Cerebellar cortex (tissue), 1 donor: ENCODE measurements around the gene ITGB5.
"Not testable (repeated sequence)": the region's sequence is repeated elsewhere in the genome, so short reads cannot be mapped to it uniquely, and the experiment has no call there.

Experiments used
- DNase-seq: peaks from one replicate; pipeline ENCODE4 v3.0.0-alpha.2; 2015; ENCODE audit warnings: low spot score

Gene ITGB5

GRCh38 chr3:124770336-124771082 lies 116.7 kb downstream of the ITGB5 start:
- no peak for DNase-seq

GRCh38 chr3:124769462-124769861 lies 117.7 kb downstream of the ITGB5 start:
- DNase-seq, result no peak

DNA sequence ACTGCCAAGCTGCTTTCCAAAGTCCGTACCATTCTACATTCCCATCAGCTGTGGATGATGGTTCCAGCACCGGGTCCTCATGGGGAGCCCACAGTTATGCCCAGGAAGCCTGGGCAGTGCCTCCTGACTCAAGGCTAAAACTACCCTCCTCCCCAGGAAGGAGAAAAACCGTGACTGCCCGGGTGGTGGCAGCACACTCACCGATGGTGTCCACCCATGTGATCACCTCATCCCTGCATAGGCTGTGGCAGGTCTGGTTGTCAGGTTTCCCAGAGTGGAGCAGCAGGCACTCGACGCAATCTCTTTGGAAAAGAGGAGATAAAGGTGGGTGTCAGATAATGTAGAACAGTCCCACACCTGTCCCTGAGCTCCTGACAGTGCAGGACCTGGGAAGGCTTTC lies 118.4 kb downstream of the ITGB5 start:
- DNase-seq, result no peak

GRCh38 chr3:124767691-124768090 lies 119.5 kb downstream of the ITGB5 start:
- no peak for DNase-seq

DNA sequence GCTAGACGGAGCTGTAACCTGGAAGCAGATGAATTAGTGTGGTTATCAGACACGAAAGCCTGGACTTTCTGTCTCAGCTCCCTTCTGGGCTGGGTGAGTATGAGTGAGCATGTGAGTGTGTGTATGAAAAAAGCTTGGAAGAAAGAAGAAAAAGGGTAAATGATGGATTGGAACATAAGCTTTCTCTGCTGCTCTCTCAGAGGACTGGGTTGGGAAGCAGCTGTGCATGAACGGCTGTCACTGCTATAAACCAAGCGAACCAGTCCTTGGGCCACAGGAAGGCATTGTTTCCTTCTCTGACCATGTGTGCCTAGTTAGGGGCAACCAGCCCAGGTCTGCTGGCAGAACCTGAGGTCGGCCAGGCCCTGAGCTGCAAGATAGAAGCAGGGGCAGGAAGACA lies 119.9 kb downstream of the ITGB5 start:
- no peak for DNase-seq

- DNase-seq, result no peak
These were observed 120.8 kb downstream of the ITGB5 start for GRCh38 chr3:124766113-124767095.

GRCh38 chr3:124765197-124765840 lies 121.8 kb downstream of the ITGB5 start:
- no peak for DNase-seq

DNA sequence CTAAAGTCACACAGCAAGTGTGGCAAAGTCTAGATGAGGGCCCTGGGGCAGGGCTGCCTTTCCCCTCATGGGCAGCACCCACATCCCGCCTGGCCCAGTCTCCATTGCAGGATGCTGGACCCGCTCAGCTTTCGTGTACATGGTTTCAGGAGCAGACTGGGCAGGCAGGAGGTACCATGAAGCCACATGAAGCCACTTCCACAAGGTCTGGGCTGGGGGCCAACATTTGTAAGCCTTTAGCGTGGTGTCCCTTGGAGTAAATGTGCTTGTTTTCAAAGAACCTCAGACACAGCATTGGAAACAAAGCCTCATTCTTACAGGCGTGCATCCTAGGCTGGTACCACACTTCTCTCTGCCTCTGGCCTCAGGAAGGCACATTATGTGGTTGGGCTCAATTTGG lies 122.4 kb downstream of the ITGB5 start:
- peak; percentile 46 for DNase-seq

GRCh38 chr3:124763644-124764358 lies 123.4 kb downstream of the ITGB5 start:
- no peak for DNase-seq

DNA sequence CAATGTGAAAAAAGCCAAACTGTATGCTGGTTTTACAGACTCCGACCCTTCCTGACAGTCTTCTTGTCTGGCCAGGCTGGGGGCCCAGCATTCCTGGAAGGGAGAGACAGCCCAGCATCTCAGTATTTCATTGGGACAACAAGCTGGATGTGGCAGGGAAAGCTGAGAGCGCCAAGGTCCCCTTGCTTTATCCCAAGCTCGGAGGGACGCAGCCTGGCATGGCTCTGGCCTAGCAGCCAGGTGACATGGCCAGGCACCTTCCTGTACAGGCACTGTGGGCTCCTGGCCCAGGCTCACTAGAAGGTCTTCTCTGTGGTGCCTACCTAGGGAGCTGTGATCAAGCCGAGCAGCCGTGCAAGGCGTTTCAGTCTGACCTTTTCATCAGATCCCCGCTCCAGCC lies 124.0 kb downstream of the ITGB5 start:
- DNase-seq, result no peak

- DNase-seq, result no peak
These were observed 124.5 kb downstream of the ITGB5 start for GRCh38 chr3:124762661-124763011.

GRCh38 chr3:124761935-124762660 lies 125.1 kb downstream of the ITGB5 start:
- no peak for DNase-seq

DNA sequence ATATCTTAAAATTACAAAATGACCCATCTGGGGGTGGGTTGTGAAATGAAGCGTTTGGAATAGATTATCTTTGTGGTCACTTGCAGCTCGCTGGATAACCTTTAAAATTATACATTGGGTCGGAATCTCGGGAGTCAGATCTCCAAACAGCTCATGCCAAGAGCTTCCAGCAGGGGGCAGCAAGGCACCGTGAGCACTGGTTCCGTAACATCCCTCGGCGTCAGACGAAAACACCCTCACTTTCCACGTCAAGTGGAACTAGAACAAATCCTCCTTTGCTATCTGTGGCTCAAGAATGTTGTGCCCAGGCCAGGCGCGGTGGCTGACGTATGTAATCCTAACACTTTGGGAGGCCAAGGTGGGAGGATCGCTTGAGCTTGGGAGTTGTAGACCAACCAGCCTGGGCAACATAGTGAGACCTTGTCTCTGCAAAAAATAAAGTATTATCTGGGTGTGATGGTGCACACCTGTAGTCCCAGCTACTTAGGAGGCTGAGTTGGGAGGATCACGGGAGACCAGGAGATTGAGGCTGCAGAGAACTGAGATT lies 125.8 kb downstream of the ITGB5 start:
- peak; percentile 84 for DNase-seq

DNA sequence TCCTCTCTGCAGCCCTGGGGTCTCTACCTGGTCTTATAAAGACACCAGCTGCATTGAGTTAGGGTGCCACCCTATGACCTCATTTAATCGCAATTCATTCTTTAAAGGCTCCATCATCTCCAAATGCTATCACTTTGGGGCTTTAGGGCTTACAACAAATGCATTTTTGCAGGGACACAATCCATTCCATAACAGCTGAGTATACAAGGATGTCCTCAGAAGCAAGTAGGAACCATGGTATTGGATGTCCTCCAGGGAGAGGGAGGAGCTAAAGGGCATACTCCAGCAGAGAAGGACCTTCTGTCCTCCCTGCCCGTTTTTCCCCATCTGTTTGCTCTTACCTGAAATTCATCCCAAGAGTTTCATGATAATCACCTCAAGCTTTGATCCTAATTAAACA lies 126.6 kb downstream of the ITGB5 start:
- peak; percentile 46 for DNase-seq

- DNase-seq, result no peak
These were observed 127.3 kb downstream of the ITGB5 start for GRCh38 chr3:124759666-124760401.

DNA sequence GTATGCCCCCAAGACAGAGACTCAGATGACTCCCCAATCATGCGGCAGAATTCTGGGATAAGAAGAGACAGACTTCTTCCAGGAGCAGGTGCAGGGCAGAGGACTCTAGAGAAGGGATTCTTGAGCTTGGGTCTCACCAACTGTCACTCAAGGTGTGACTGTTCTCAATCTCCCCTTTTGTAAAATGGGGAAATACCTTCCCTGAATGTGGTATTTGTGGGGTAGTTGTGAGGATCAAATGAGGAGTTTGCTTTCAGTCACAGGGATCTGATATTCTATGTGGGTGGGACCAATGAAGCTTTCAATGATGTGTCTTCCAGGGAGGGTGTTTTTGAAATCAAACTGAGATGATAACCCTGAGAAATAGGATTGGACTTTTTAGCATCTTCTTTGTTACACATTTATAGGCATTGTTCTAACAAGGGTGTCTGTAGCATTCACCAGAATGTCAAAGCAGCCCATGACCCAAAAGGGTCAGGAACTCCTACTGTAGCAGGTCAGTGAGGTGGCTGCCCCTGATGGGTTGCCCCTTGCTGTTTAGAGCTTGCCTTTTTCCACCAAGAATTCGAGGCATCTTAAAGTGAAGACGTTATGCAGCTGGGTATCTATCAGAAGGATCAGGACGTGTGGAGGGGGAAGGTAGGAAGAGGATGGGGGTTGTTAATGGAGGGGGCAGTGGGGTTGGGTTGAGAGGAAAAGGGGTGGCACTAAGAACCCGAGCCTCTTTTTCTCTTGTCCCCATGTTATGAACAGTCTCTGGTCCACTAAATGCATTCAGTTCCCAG lies 128.1 kb downstream of the ITGB5 start:
- DNase-seq, result no peak

GRCh38 chr3:124757926-124758325 lies 129.2 kb downstream of the ITGB5 start:
- DNase-seq, result not testable (repeated sequence)

- DNase-seq, result no peak
These were observed 135.1 kb downstream of the ITGB5 start for GRCh38 chr3:124752051-124752450.

DNA sequence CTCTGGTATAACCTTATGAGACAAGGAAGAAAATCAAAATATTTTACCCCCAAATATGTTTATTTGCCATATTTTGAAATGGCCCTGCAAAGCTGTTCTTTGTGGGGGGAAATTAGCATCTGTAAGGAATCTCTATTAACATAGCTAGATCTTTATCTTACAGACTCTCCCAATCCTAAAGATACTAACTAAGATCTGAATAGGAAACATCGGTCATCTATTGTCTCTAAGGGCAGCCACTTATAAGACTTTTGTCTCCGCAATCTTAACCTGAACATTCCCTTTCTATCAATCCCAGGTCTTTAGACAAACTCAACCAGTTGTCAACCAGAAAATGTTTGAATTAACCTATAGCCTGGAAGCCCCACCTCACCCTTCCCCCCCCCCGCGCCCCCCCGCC lies 135.7 kb downstream of the ITGB5 start:
- no peak for DNase-seq
